HG02884 (cell line): Measurements from ENCODE around the gene SLC34A3.
A peak's percentile ranks its signal among the peaks of the same experiment; 100 is the strongest.
"Not testable (repeated sequence)": the region's sequence is repeated elsewhere in the genome, so short reads cannot be mapped to it uniquely, and the experiment has no call there.

Experiments used
- ATAC-seq: cut with Tn5 transposase; IDR thresholded peaks from one replicate; pipeline ENCODE4 v1.9.1; 2021; ENCODE audit warnings: mild to moderate bottlenecking, moderate library complexity; ENCODE audit not compliant: unreplicated experiment

SLC34A3 gene

DNA sequence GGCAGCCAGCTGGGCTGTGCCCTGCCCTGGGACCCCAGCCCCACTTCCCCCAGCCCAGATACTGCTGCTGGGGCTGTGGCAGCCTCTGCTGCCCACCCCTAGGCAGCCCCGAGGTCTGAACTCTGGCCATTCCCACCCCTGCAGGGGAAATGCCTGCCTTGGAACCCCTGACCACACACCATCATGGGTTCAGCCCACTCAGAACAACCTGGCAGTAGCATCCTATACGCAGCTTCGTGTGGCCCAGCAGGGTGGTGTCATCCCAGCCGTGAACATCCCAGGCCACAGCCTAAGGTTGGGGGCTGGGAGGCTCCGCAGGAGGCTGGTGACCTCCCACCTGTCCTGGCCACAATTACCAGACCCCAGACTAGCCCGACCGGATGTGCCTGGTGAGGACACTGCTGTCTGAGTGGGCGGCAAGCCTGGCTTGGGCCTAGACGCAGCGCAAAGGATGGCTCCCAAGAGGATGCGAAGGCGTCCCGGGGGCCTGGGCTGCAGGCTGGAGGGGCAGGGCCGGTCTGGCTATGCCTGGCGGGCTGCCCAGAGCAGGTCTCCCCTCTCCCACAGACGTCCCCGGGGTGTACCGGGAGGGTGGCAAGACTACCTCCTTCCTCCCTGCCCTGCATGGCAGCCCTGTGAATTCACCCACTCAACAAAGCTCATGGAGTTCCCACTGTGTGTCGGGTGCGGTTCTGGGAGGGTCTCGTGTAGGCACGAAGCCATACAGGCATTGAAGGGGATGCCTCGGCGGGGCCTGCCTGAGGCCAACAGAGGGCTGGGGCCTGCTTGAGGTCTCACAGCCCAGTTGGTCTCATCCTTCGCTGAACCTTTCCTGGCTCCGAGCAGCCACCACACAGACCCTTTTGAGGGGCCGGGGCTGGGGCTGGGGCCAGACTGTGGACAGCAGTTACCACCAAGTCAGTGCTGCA lies 1.5 kb upstream of the SLC34A3 start:
- ATAC-seq, result no peak

DNA sequence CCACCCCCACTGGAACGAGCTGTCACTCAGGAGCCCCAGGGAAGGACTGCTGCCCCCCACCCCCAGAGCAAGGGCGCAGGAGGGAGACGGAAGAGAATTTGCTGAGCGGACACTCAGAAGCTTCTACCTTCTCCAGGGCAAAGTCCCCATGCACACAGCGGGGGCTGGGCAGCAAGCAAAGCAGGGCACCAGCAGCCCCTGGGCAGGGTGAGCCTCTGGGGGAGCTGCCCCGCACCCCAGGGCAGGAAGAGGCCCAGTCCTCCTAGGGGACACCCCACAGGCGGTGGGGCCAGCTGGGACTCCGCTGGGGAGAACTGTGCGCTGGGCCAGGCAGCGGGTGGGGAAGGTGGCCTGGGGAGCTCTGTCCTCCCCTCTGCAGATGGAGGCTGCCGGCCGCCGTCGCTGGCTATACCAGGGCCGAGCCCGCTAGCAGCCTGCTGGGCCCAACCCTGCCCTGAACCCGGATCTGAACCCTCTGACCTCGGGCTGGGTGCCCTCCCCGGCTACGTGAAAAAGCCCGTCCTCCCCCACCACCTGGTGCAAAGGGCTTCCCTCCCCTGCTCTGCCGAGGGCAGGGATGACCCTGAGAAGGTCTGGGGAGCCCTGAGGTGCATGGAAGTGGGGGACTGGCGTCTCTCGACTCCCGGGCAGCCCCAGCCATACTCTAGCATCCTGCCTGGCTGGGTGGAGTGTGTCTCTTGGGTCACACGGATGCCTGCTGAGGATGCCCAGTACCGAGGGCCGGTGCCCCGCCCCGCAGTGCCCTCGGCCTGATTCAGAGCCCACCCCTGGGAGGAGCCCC lies 597 bp upstream of the SLC34A3 start:
- ATAC-seq, result no peak

DNA sequence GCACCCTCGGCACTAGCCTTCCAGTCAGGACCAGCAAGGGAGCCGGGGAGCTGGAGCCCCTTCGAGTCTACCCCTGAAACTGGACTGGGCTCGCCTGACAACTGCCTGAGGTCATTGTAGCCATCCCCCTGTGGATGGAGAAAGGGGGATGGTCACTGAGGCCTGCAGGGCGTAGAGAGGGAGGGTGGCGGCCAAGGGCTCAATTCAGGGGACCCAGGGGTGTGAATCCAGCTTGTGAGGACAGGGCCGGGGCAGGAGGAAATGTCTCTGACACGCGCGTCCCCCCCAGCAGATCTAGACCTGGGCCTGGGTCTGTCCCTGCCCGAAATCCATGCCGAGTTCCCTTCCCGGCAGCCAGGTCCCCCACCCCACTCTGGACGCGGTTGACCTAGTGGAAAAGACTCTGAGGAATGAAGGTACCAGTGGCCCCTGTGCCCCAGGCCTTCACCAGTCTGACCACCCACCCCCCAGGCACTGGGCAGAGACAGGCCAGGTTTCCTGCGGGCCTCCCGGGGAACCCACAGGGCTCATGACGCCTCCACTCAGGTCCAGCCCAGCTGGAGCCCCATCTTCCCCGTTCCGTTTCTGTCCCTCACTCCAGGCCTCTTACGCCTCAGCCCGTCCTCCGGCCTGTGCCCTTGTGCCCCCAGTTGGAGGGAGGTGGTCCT lies 805 bp downstream of the SLC34A3 start:
- no peak for ATAC-seq

DNA sequence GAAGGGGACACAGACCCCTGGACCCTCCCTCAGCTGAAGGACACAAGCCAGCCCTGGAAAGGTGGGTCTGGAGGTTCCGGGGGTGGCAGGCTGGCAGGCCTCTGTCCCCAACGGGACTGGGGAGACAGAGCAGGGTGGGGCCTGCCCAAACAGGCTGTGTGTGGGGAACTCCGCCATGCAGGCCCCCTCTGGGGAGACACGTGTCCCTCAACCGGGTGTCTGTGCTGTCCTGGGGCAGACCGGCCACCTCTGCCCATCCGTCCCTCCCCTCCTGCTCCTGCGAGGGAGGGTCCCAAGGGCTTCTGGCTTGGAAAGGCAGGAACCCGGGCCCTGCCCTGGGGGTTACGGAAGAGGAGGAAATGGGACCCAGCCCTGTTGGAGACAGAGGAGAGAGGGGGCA lies 1.4 kb downstream of the SLC34A3 start:
- ATAC-seq, result no peak

DNA sequence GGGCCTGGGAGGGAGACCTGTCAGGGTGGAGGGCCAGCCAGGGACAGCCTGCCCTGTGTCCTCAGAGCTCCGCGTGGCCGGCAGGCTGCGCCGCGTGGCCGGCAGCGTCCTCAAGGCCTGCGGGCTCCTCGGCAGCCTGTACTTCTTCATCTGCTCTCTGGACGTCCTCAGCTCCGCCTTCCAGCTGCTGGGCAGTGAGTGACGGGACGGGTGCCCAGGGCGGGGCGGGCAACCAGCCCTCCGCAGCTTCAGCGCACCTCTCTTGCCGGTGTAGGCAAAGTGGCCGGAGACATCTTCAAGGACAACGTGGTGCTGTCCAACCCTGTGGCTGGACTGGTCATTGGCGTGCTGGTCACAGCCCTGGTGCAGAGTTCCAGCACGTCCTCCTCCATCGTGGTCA lies 1.8 kb downstream of the SLC34A3 start:
- ATAC-seq, result no peak

DNA sequence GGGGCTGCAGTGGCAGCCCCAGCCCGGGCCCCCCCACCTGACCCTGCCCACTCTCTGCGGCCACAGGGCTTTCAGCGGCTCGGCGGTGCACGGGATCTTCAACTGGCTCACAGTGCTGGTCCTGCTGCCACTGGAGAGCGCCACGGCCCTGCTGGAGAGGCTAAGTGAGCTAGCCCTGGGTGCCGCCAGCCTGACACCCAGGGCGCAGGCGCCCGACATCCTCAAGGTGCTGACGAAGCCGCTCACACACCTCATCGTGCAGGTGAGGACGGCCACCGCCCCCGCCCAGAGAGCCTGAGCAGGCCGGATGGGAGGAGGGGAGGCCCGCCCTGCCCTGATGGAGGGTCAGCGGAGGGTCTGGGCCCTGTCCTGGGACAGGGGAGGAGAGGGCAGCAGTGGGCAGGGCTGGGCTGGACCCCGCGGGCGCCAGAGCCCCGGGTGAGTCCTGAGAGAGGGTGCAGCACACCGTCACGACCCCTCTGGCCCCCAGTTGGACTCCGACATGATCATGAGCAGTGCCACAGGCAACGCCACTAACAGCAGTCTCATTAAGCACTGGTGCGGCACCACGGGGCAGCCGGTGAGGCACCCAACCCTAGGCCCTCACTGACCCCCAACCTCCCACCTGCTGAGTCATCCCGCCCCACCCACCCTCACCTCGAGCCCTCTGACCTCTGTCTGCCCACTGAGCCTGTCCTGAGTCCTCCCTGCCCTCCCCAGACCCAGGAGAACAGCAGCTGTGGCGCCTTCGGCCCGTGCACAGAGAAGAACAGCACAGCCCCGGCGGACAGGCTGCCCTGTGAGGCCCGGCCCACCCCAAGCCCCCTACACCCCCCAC lies 2.7 kb downstream of the SLC34A3 start:
- ATAC-seq, result no peak

DNA sequence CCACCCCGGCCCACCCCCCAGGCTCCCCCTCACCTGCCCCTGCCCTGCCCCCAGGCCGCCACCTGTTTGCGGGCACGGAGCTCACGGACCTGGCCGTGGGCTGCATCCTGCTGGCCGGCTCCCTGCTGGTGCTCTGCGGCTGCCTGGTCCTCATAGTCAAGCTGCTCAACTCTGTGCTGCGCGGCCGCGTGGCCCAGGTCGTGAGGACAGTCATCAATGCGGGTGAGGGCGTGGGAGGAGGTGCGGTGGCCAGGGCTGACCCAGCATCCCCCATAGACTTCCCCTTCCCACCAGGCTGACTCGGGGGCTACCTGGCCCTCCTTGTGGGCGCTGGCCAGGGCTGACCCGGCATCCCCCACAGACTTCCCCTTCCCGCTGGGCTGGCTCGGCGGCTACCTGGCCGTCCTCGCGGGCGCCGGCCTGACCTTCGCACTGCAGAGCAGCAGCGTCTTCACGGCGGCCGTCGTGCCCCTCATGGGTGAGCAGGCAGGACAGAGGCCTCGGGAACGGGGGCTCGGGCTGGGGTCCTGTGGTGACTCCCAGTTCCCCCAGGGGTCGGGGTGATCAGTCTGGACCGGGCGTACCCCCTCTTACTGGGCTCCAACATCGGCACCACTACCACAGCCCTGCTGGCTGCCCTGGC lies 3.5 kb downstream of the SLC34A3 start:
- no peak for ATAC-seq

DNA sequence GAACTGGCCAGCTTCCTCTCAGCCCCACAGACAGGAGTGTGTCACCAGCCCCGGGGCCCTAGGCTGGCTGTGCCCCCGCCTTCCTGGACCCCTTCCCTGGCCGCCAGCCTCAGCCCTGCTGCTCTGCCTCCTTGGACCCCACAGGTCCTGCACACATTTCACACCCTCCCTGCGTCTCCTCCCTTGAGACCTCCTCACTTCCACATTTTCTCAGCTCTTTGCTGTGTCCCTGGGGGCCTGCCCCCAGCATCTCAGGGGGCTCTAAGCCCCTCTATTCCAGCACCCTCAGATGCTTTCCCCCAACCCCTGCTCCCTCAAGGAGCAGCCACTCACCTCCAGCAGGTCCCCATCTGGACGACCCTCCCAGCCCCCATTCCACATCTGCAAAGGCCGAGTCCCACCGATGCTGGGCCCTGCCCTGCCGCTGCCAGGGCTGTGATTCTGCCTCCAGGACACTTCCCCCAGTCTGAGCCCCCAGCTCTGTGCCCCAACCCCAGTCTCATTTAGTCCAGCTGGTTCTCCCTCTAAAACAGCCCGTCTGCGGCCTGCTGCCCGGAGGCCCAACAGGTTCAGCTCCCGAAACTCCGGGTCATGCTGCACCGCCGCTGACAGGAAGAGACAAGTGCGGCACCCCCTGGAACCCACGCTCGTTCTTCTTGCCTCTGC lies 4.2 kb downstream of the SLC34A3 start:
- no peak for ATAC-seq

DNA sequence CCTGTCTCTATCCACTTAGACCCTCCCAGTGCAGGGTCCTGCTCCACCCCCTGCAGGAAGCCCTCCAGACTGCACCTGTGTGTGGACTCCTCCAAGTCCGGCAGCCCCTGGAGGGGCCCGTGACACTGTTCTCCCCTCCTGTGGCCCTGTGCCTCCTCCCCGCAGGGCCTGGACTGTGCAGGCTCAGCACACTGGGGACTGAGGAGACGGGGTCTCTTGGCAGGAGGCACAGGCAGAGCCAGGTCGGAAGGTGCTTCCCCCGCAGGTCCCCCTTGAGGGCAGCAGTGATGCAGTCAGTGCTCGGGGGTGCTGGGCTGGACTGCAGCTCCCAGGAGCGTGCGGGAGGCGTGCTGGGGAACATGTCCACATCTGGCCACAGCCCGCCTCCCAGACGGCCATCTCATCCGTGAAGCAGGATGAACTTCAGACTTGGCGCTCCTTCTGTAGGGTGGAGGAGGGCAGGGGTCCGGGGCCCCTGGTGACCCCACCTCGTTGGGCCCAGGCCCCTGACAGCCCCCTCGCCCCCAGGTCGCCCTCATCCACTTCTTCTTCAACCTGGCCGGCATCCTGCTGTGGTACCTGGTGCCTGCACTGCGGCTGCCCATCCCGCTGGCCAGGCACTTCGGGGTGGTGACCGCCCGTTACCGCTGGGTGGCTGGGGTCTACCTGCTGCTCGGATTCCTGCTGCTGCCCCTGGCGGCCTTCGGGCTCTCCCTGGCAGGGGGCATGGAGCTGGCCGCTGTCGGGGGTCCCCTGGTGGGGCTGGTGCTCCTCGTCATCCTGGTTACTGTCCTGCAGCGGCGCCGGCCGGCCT lies 4.9 kb downstream of the SLC34A3 start:
- no peak for ATAC-seq

DNA sequence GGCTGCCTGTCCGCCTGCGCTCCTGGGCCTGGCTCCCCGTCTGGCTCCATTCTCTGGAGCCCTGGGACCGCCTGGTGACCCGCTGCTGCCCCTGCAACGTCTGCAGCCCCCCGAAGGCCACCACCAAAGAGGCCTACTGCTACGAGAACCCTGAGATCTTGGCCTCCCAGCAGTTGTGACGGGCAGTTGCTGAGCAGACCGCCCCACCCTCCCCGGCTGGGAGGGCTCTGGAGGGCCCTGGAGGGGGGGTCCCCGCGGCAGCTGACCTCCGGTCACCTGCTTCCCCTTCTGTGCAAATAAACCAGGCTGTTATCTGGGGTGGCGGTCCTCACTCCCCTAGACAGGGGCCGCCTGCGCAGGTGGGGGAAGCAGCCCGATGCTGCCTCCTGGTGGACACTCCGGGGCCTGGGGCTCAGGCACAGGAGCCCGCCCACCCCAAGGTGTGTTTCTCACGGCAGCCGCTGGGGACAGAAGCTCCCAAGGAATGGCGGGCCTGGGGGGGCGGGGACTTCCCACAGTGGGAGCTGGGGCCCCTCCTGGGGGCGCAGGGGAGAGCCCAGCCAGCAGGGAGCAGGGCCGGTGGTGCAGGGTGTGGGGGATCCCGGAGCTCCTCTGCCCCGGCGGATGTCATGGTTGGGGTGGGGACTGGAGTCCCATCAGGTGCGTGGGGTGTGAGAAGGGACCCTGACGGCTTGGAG lies 5.7 kb downstream of the SLC34A3 start:
- no peak for ATAC-seq

DNA sequence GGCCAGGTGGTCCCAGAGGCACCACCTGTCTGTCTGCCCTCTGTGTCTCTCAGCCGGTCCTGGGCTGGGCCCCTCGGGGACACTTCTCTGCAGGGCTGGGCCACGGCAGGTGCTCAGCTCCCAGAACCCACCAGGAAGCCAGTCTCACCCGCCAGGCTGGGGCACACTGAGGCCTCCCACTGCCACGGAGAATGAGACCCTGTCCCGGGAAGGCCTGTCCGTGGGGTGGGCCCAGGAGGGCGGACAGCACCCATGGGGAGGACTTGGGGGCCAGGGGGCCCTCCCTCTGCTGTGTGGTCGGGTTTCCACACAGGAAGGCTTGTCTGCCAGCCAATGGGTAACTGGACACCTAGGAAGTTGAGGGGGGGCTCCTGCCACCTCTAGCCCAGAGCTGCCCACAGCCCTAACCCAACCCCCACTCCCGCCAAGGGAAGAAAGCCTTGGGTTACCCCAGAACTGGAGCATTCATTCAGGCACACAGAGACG lies 6.3 kb downstream of the SLC34A3 start:
- ATAC-seq, result no peak

DNA sequence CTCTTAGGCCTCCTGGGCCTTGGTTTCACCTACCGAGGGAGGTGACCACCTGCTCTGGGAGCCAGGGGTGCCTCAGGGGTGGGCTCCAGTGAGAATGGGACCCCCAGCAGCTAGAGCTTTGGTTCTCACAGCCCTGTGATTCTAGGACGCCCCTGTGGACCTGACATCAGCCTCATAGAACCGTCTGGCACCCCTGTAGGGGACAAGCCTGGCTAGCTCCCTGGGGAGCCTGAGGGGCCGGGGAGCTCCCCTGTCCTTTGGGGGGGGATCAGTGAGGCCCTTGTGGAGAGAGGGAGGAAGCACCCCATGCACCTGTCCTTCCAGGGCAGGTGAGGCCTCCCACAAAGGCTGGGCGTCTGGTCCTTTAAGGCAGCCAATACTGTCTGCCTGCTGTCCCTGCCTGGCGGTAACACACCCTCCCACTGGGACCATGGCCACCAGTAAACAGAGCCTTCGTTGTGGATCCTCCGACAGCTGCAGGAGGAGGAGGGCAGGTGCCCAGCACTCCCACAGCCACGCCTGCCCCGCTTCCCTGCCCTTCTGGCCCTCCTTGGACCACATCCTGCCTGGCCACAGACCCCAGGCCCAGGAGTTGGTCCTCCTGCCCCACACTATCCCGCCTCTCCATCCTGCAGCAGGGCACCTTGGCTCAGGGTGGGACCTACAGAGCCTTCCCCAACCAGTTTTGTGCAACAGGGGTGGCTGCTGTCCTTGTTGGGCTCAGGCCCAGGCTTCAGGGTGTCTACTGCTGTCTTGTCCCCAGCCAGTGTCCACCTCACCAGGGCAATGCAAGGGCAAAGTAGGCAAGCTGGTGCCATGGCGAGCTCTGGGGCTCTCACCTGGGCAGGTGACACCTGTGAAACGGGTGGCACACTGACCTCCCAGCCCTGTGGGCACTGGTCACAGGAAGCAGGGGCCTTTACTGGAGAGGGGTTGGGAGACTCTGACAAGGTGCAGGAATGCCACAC lies 7.3 kb downstream of the SLC34A3 start:
- no peak for ATAC-seq

DNA sequence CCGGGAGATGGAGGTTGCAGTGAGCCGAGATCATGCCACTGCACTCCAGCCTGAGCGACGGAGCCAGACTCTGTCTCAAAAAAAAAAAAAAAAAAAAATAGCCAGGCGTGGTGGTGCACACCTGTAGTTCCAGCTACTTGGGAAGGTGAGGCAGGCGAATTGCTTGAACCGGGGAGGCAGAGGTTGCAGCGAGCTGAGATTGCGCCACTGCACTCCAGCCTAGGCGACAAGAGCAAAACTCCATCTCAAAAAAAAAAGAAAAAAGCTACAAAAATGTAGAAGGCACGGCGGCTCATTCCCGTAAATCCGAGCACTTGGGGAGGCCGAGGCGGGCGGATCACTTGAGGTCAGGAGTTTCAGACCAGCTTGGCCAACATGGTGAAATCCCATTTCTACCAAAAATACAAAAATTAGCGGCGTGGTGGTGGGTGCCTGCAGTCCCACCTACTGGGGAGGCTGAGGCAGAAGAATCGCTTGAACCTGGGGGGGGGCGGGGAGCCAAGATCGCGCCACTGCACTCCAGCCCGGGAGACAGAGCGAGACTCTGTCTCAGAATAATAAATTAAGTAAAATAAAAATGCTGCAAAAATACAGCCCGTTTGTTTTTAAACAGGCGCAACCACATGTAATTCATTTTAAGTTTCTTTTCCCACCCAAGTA lies 9.0 kb downstream of the SLC34A3 start:
- not testable (repeated sequence) for ATAC-seq

DNA sequence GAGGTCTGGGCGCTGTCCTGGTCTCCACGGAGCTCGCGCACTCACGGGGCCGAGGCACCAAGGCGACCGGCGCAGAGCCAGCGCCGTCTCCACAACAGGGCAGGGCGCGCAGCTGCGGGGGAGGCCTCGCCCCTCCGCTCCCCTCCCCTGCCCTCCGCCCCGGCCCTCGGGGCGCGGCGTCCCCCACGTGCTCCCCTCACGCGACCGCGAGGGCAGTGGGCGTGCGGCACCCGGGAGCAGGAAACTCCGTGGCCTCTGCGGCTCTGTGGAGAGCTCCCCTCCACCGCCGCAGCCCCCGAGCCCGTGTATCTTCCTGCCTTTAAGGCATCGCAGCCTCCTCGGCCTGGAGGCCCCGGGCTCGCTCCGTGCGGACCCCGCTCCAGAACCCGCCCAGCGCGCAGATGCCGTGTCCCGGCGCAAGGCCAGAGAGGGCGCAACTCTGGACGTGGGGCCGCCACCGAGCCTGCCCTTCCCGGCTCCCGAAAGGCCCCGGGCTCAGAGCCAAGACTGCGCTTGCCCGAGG lies 9.7 kb downstream of the SLC34A3 start:
- ATAC-seq, result peak; percentile 21

DNA sequence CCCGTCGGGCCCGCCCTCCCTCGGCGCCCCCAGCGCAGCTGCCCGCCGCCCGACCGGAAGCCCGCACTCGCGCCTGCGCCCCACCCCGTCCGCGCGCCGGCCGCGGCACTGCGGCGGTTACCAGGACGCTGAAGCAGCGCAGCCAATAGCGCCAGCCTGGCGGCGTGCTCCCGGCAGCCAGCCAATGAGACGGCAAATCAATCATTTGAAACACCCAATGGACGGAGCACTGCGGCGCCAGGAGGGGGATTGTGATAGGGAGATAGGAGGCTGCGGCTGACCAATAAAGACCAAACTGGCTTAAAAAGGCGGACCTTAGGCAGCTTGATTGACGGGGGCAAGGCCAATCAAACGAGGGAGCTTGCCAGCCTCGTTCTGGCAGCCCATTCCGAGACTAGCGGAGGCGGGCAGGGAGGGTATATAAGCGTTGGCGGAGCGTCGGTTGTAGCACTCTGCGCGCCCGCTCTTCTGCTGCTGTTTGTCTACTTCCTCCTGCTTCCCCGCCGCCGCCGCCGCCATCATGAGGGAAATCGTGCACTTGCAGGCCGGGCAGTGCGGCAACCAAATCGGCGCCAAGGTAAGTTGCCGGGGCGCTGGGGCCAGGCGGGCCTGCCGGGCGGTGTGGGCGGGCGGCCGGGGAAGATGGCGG lies 10.3 kb downstream of the SLC34A3 start, which contains the start of gene TUBB4B:
Gene TUBB4B, plus strand, starts transcription at position 447 of the 649 bp plus-strand sequence. Its CDS starts 74 bp downstream, at position 521.
- peak; percentile 76 for ATAC-seq
